IMR-90 (cell line): ENCODE results near the gene FBH1. TPM values are rescaled to one million over a fixed set of nuclear protein-coding genes. Genes with fewer than 3 reads are reported as not detected.

Source experiments
- ATAC-seq: fragments of 200-7000 bp; cut with Tn5 transposase; 2 replicates; pipeline ENCODE4 v1.9.1; 2020; ENCODE audit warnings: low read depth, mild to moderate bottlenecking, moderate library complexity
- BruUV-seq: library from RNA; stranded (reverse); fragments of 400-500 nt; replicated peaks from 2 replicates; lab custom pipeline; 2021; lab: Mats Ljungman, UMichigan
- CTCF ChIA-PET: fragments of 300-600 bp; formaldehyde crosslinking; extraction: SDS; loops from one replicate; lab custom pipeline; 2021; ENCODE audit warnings: antibody characterized with exemption; lab: Yijun Ruan, JAX
- POLR2A ChIA-PET: fragments of 300-600 bp; sonication (Branson Sonifier 250); formaldehyde crosslinking; loops from one replicate; lab custom pipeline; 2022; ENCODE audit warnings: antibody characterized with exemption; ENCODE audit not compliant: unreplicated experiment; lab: Charles Lee
- DNase-seq: peaks from one replicate; pipeline ENCODE4 v3.0.0; 2013
- H2AFZ ChIP-seq: replicated peaks from 2 replicates; pipeline ENCODE3; 2013; ENCODE audit warnings: low read length, mild to moderate bottlenecking; ENCODE audit not compliant: poor library complexity
- H2AK5ac ChIP-seq: 2 replicates; pipeline ENCODE4 v1.6.1; 2013; ENCODE audit warnings: low read depth, low read length, inconsistent platforms
- H2AK9ac ChIP-seq: replicated peaks from 2 replicates; pipeline ENCODE3; 2013; ENCODE audit warnings: mild to moderate bottlenecking, low read depth, low read length, moderate library complexity; ENCODE audit not compliant: poor library complexity
- H2BK120ac ChIP-seq: 2 replicates; pipeline ENCODE4 v1.6.1; 2013; ENCODE audit warnings: low read depth, low read length, inconsistent platforms
- H2BK15ac ChIP-seq: 3 replicates; pipeline ENCODE4 v1.6.1; 2013; ENCODE audit warnings: low read depth, low read length, inconsistent platforms
- H2BK20ac ChIP-seq: 2 replicates; pipeline ENCODE4 v1.6.1; 2013; ENCODE audit warnings: low read depth, mild to moderate bottlenecking, inconsistent platforms, low read length, moderate library complexity
- H2BK5ac ChIP-seq: 2 replicates; pipeline ENCODE4 v1.6.1; 2013; ENCODE audit warnings: mild to moderate bottlenecking, low read depth, low read length, inconsistent platforms; ENCODE audit not compliant: poor library complexity, severe bottlenecking
- H3K14ac ChIP-seq: replicated peaks from 2 replicates; pipeline ENCODE4 v1.6.1; 2013; ENCODE audit warnings: low read depth, low read length, inconsistent platforms
- H3K18ac ChIP-seq: 2 replicates; pipeline ENCODE4 v1.6.1; 2013; ENCODE audit warnings: low read depth, low read length, control low read depth
- H3K23ac ChIP-seq: 2 replicates; pipeline ENCODE4 v1.6.1; 2013; ENCODE audit warnings: low read depth, low read length, inconsistent platforms
- H3K27ac ChIP-seq: 2 replicates; pipeline ENCODE4 v1.5.1; 2013; ENCODE audit warnings: mild to moderate bottlenecking, control low read depth, low read length; ENCODE audit not compliant: insufficient read depth
- H3K27me3 ChIP-seq: 2 replicates; pipeline ENCODE4 v1.6.1; 2013; ENCODE audit warnings: low read length; ENCODE audit not compliant: control insufficient read depth, insufficient read depth
- H3K36me3 ChIP-seq: 2 replicates; pipeline ENCODE4 v1.6.1; 2013; ENCODE audit warnings: low read length, mixed read lengths; ENCODE audit not compliant: control insufficient read depth, insufficient read depth
- H3K4ac ChIP-seq: 2 replicates; pipeline ENCODE4 v1.6.1; 2013; ENCODE audit warnings: low read depth, low read length, inconsistent platforms
- H3K4me1 ChIP-seq: 2 replicates; pipeline ENCODE4 v1.6.1; 2013; ENCODE audit warnings: low read length, mixed read lengths; ENCODE audit not compliant: control insufficient read depth, insufficient read depth
- H3K4me2 ChIP-seq: 2 replicates; pipeline ENCODE4 v1.6.1; 2013; ENCODE audit warnings: low read depth, mild to moderate bottlenecking, control low read depth, low read length, moderate library complexity
- H3K4me3 ChIP-seq: 2 replicates; pipeline ENCODE4 v1.5.1; 2013; ENCODE audit warnings: low read depth, mild to moderate bottlenecking, control low read depth, low read length, moderate library complexity; ENCODE audit not compliant: insufficient read depth
- H3K56ac ChIP-seq: 2 replicates; pipeline ENCODE4 v1.6.1; 2013; ENCODE audit warnings: low read length, inconsistent platforms; ENCODE audit not compliant: insufficient read depth; ENCODE audit errors: extremely low read depth
- H3K79me1 ChIP-seq, 2 experiments: 2 replicates each; pipeline ENCODE4 v1.6.1; 2013; ENCODE audit warnings: low read length in 2 of 2, inconsistent platforms in 1 of 2, low read depth in 1 of 2
- H3K9ac ChIP-seq: 2 replicates; pipeline ENCODE4 v1.6.1; 2013; ENCODE audit warnings: low read depth, low read length, control low read depth
- H3K9me1 ChIP-seq: 2 replicates; pipeline ENCODE4 v1.6.1; 2013; ENCODE audit warnings: low read length, inconsistent platforms; ENCODE audit not compliant: insufficient read depth
- H3K9me3 ChIP-seq: 2 replicates; pipeline ENCODE4 v1.6.1; 2013; ENCODE audit warnings: low read length; ENCODE audit not compliant: control insufficient read depth, insufficient read depth
- H4K20me1 ChIP-seq: 2 replicates; pipeline ENCODE4 v1.6.1; 2013; ENCODE audit warnings: low read length, inconsistent platforms; ENCODE audit not compliant: insufficient read depth
- H4K5ac ChIP-seq: 2 replicates; pipeline ENCODE4 v1.6.1; 2013; ENCODE audit warnings: mild to moderate bottlenecking, low read depth, low read length, control low read depth
- H4K8ac ChIP-seq, 2 experiments: 2 replicates each; pipeline ENCODE4 v1.6.1; 2013; ENCODE audit warnings: low read depth in 2 of 2, low read length in 2 of 2, control low read depth in 1 of 2, inconsistent platforms in 1 of 2
- H4K91ac ChIP-seq: 2 replicates; pipeline ENCODE4 v1.6.1; 2013; ENCODE audit warnings: low read depth, low read length, inconsistent platforms; ENCODE audit not compliant: insufficient read depth
- BHLHE40 ChIP-seq: fragments of 150-350 bp; IDR thresholded peaks from 2 replicates; pipeline ENCODE4 v1.6.1; 2016; ENCODE audit warnings: mild to moderate bottlenecking, low read depth, low read length
- CEBPB ChIP-seq: IDR thresholded peaks from 2 replicates; pipeline ENCODE4 v1.6.1; 2012; ENCODE audit warnings: low read depth, low read length, improper control_type of control experiment
- CHD1 ChIP-seq: IDR thresholded peaks from 2 replicates; pipeline ENCODE4 v1.6.1; 2012; ENCODE audit warnings: low read depth, low read length, improper control_type of control experiment
- FOS ChIP-seq: fragments of 150-350 bp; IDR thresholded peaks from 2 replicates; pipeline ENCODE4 v1.6.1; 2016; ENCODE audit warnings: low read depth, low read length
- NFE2L2 ChIP-seq: fragments of 150-350 bp; IDR thresholded peaks from 2 replicates; pipeline ENCODE4 v1.6.1; 2016; ENCODE audit warnings: low read depth, mild to moderate bottlenecking, low read length
- RCOR1 ChIP-seq: IDR thresholded peaks from 2 replicates; pipeline ENCODE4 v1.6.1; 2012; ENCODE audit warnings: mild to moderate bottlenecking, low read length, improper control_type of control experiment; ENCODE audit not compliant: insufficient replicate concordance
- RFX5 ChIP-seq: IDR thresholded peaks from 2 replicates; pipeline ENCODE4 v1.8.0; 2012; ENCODE audit warnings: low read depth, mild to moderate bottlenecking, low read length, moderate library complexity
- SMC3 ChIP-seq: fragments of 150-350 bp; IDR thresholded peaks from 2 replicates; pipeline ENCODE4 v1.6.1; 2016; ENCODE audit warnings: low read depth, mild to moderate bottlenecking, antibody characterized with exemption, low read length, moderate library complexity
- WGBS, 2 experiments: methylation state at CpG; one replicate each; pipeline versions ENCODE4 v1.1.5 to v1.1.7; 2013; ENCODE audit warnings: missing lambda C conversion rate in 2 of 2; ENCODE audit not compliant: insufficient read length in 1 of 2; ENCODE audit errors: extremely low coverage in 2 of 2; 5-methylcytosine and 5-hydroxymethylcytosine counted together
- dilution Hi-C: fragments of 300-500 bp; cut with HindIII; formaldehyde crosslinking; loops from one replicate; pipeline ENCODE4 v1.14.3; 2018; ENCODE audit warnings: low sequenced_read_pairs; ENCODE audit not compliant: unreplicated experiment
- in situ Hi-C: fragments of 300-500 bp; cut with MboI; formaldehyde crosslinking; loops from 3 replicates; pipeline ENCODE4 v1.14.3; 2019; ENCODE audit warnings: low sequenced_read_pairs, inconsistent platforms, mixed read lengths
- intact Hi-C: fragments of 100-400 bp; cut with micrococcal nuclease; formaldehyde crosslinking; loops from 2 replicates; pipeline ENCODE4 v1.10.0; 2022
- polyA plus RNA-seq, 3 experiments: library from polyadenylated mRNA; depleted of rRNA; stranded (reverse); fragments of >200 nt; gene quantifications; 2 replicates each; pipeline ENCODE4 v1.2.3, GENCODE V29; 2012; ENCODE audit warnings: low replicate concordance in 1 of 3
- total RNA-seq: library from RNA; depleted of rRNA; stranded (reverse); fragments of >200 nt; gene quantifications from 2 replicates; pipeline ENCODE4 v1.2.3, GENCODE V29; 2012
- TF ChIP-seq, protein P1 (sequence below): conservative IDR thresholded peaks from 2 replicates; pipeline ENCODE4 v1.5.1; 2012; ENCODE audit warnings: mild to moderate bottlenecking, low read depth, low read length, improper control_type of control experiment

Gene FBH1
- total and polyA plus RNA-seq, 2 of the 4 experiments (the other 2 are of a cell fraction), result 59.3 to 72.2 TPM

DNA sequence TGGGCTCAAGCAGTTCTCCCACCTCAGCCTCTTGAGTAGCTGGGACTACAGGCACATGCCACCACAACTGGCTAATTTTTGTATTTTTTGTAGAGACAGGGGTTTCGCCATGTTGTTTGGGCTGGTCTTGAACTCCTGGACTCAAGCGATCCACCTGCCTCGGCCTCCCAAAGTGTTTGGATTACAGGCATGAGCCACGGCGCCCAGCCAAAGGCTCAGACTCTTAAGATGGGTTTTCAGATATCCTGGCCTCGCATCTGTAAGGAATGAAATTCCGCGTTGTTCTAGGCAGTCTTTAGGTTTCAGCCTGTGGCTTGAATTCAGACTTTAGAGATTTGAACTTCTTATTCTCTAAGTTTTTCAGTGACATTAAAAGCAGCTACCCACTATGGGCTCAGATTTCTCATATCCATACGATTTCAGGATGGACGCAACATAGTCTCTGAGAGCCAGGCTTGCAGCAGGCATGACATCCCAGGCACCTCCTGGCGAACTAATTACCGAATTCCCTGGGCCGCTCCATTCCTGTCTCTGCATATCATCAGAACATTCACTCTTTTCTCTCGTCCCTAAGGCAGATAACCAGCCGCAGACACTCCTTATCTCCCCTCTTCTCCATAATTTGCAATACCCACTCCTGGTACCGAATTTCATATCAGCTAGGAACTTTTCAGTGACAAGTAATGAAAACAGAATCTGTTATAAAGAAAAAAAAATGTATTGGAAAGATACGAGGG is 57.6 kb downstream of the FBH1 start (continued):
- TF ChIP-seq, protein P1, sequence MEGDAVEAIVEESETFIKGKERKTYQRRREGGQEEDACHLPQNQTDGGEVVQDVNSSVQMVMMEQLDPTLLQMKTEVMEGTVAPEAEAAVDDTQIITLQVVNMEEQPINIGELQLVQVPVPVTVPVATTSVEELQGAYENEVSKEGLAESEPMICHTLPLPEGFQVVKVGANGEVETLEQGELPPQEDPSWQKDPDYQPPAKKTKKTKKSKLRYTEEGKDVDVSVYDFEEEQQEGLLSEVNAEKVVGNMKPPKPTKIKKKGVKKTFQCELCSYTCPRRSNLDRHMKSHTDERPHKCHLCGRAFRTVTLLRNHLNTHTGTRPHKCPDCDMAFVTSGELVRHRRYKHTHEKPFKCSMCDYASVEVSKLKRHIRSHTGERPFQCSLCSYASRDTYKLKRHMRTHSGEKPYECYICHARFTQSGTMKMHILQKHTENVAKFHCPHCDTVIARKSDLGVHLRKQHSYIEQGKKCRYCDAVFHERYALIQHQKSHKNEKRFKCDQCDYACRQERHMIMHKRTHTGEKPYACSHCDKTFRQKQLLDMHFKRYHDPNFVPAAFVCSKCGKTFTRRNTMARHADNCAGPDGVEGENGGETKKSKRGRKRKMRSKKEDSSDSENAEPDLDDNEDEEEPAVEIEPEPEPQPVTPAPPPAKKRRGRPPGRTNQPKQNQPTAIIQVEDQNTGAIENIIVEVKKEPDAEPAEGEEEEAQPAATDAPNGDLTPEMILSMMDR, result no peak

DNA sequence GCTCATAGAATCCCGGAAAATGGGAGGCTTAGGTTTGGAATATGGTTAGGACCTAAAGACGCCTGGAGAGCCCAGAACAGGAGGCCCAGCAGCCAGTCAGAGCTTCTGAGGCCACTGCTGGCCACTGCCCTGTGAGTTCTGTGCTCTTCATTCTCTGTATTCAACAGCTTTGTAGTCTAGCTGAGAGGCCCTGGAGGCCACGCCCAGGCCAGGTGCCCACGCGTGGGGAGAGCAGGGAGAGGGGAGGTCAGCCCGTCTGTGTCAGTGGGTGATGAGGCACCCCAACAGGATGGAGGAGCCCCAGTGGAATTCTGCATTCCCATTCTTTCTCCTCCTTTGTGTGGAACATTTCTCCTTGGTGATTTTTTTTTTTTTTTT is 58.2 kb downstream of the FBH1 start:
- DNase-seq (no peak), ATAC-seq (no peak)
- no peak overlapping the region for H3K14ac ChIP-seq
- H2AK9ac ChIP-seq, result no peak overlapping the region
- H3K36me3 ChIP-seq, result peaks cover 5% of the 10 kb centered on the region; the same call in 1 of the 2 replicates
- intact Hi-C loops, result loop anchor here (2.0 kb wide), 2 partner anchors 141 to 453 kb away; partner anchors contain the start of gene RBM17
- no peak overlapping the region for H3K56ac ChIP-seq
- WGBS, 2 experiments, result 100% methylated on average over 2 of the region's 6 CpGs; no CpG with 5 or more reads in 1 of the 2 experiments
- no peak overlapping the region for H3K9ac ChIP-seq
- no peak overlapping the region for H4K5ac ChIP-seq
- no peak overlapping the region for H4K8ac ChIP-seq
- peaks cover 22% of the 10 kb centered on the region for H3K9me1 ChIP-seq
- no peak overlapping the region for H3K18ac ChIP-seq
- POLR2A ChIA-PET, result no interaction called here
- H2BK20ac ChIP-seq, result peak overlapping the region; percentile 52; the same call in 1 of the 2 replicates
- H3K23ac ChIP-seq, result no peak overlapping the region
- CTCF ChIA-PET, result interaction anchor here (0.7 kb wide), 2 partner anchors 50 to 454 kb away, joined by 3 to 4 read pairs; no protein-coding TSS in a partner anchor
- H3K4me3 ChIP-seq, result no peak overlapping the region
- peak overlapping the region; percentile 53; the same call in 1 of the 2 replicates for H2BK120ac ChIP-seq
- in situ Hi-C loops, result no loop called here
- H4K20me1 ChIP-seq, result no peaks in the 10 kb centered on the region
- H3K4me2 ChIP-seq, result no peak overlapping the region
- peaks cover 34% of the 10 kb centered on the region for H3K4me1 ChIP-seq
- peak overlapping the region; percentile 76 for H3K4ac ChIP-seq
- dilution Hi-C loops, result no loop called here
- TF ChIP-seq RFX5, result no peak
- no peak for TF ChIP-seq FOS
- no peak for TF ChIP-seq CHD1
- no peak for TF ChIP-seq BHLHE40
- TF ChIP-seq SMC3, result no peak
- TF ChIP-seq NFE2L2, result no peak
- TF ChIP-seq RCOR1, result no peak
- TF ChIP-seq CEBPB, result no peak
- no peaks in the 10 kb centered on the region for H3K9me3 ChIP-seq
- H2BK15ac ChIP-seq, result no peak overlapping the region
- peaks cover 0 to 20% of the 10 kb centered on the region in 2 experiments; a peak in 3 of 4 replicates for H3K79me1 ChIP-seq
- no peaks in the 10 kb centered on the region for H3K27me3 ChIP-seq
- peak overlapping the region; percentile 56; the same call in 1 of the 2 replicates for H2AK5ac ChIP-seq
- H3K27ac ChIP-seq, result no peak overlapping the region
- peak overlapping the region; percentile 39; the same call in 1 of the 2 replicates for H4K91ac ChIP-seq
- BruUV-seq, result no TSS peak
- no peak overlapping the region for H2AFZ ChIP-seq
- no peak overlapping the region for H2BK5ac ChIP-seq
